ENCODE measurements around the gene EFCAB7.

EFCAB7 gene
- total RNA-seq = 2.8 to 10.3 reads per million in 2 donors

GRCh38 chr1:63522891-63523728 is at the start of gene EFCAB7, which contains the start of gene ITGB3BP:
Gene EFCAB7, plus strand, starts transcription at chr1:63523525. Its CDS starts 2,048 bp downstream, at chr1:63525573.
Gene ITGB3BP, minus strand, starts transcription at chr1:63523225. Its CDS starts 92 bp downstream, at chr1:63523133.
- DNase-seq = peak; percentile 47 to 93 (median 71)

- DNase-seq = no peak
Observed at GRCh38 chr1:63475761-63476160, 47.6 kb upstream of the EFCAB7 start.

- DNase-seq = no peak
Observed at GRCh38 chr1:63480057-63480456, 43.3 kb upstream of the EFCAB7 start.

GRCh38 chr1:63486629-63487028 is 36.7 kb upstream of the EFCAB7 start:
- DNase-seq = no peak

GRCh38 chr1:63487336-63488065 is 35.8 kb upstream of the EFCAB7 start:
- no peak for DNase-seq

- DNase-seq = no peak
Observed at GRCh38 chr1:63497577-63497976, 25.7 kb upstream of the EFCAB7 start.

- no peak for DNase-seq
Observed at GRCh38 chr1:63498106-63498505, 25.2 kb upstream of the EFCAB7 start.

GRCh38 chr1:63501256-63501655 is 22.1 kb upstream of the EFCAB7 start:
- peak in 1 of 5 experiments; percentile 6 for DNase-seq

- no peak for DNase-seq
Observed at GRCh38 chr1:63506782-63507181, 16.5 kb upstream of the EFCAB7 start.

- no peak for DNase-seq
Observed at GRCh38 chr1:63509718-63510117, 13.6 kb upstream of the EFCAB7 start.

- DNase-seq = no peak
Observed at GRCh38 chr1:63512584-63512983, 10.7 kb upstream of the EFCAB7 start.

- no peak for DNase-seq
Observed at GRCh38 chr1:63516629-63517028, 6.7 kb upstream of the EFCAB7 start.

- DNase-seq = no peak
Observed at GRCh38 chr1:63523738-63524137, 413 bp downstream of the EFCAB7 start.

GRCh38 chr1:63524201-63524600 is 876 bp downstream of the EFCAB7 start:
- DNase-seq = peak in 1 of 5 experiments; percentile 8

GRCh38 chr1:63532727-63533126 is 9.4 kb downstream of the EFCAB7 start:
- DNase-seq = no peak

- no peak for DNase-seq
Observed at GRCh38 chr1:63533931-63534330, 10.6 kb downstream of the EFCAB7 start.

GRCh38 chr1:63534406-63534805 is 11.1 kb downstream of the EFCAB7 start:
- DNase-seq = no peak

- no peak for DNase-seq
Observed at GRCh38 chr1:63537006-63537405, 13.7 kb downstream of the EFCAB7 start.

GRCh38 chr1:63537940-63538339 is 14.6 kb downstream of the EFCAB7 start:
- DNase-seq = no peak

- no peak for DNase-seq
Observed at GRCh38 chr1:63545780-63546179, 22.5 kb downstream of the EFCAB7 start.

- no peak for DNase-seq
Observed at GRCh38 chr1:63547621-63548294, 24.4 kb downstream of the EFCAB7 start.

GRCh38 chr1:63548303-63548702 is 25.0 kb downstream of the EFCAB7 start:
- no peak for DNase-seq

- DNase-seq = no peak
Observed at GRCh38 chr1:63548877-63549276, 25.6 kb downstream of the EFCAB7 start.

Data from T-helper 2 cell (primary cell).